GM20431 (cell line): ENCODE data around the gene LDB2.
"Not testable (repeated sequence)": the region's sequence is repeated elsewhere in the genome, so short reads cannot be mapped to it uniquely, and the experiment has no call there.

Experiments used
- in situ Hi-C: fragments of 300-500 bp; cut with MseI, MboI; formaldehyde crosslinking; loops from one replicate; pipeline ENCODE4 v1.15.0; 2020; ENCODE audit warnings: low sequenced_read_pairs; ENCODE audit not compliant: unreplicated experiment

The LDB2 gene

GRCh38 chr4:16897991-16898827 lies at the start of gene LDB2:
LDB2 (minus strand) TSS chr4:16898645.
- in situ Hi-C loops, result no loop called here

DNA sequence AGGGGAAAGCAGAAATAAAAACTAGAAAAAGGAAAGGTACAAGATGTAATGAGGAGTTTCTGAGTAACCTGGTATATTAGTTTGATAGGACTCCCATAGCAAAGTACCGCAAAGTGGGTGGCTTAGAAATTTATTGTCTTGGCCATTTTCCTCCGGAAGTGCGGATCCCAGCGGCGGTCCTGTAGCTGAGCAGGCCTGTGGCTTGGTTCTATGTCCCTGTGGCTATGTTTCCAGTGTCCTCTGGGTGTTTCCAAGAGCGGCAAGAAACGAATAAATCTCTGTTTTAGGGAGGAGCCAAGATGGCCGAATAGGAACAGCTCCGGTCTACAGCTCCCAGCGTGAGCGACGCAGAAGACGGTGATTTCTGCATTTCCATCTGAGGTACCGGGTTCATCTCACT lies 44.0 kb upstream of the LDB2 start:
- in situ Hi-C loops, result no loop called here

- in situ Hi-C loops, result no loop called here
Measured at GRCh38 chr4:16939178-16939577, 40.7 kb upstream of the LDB2 start.

DNA sequence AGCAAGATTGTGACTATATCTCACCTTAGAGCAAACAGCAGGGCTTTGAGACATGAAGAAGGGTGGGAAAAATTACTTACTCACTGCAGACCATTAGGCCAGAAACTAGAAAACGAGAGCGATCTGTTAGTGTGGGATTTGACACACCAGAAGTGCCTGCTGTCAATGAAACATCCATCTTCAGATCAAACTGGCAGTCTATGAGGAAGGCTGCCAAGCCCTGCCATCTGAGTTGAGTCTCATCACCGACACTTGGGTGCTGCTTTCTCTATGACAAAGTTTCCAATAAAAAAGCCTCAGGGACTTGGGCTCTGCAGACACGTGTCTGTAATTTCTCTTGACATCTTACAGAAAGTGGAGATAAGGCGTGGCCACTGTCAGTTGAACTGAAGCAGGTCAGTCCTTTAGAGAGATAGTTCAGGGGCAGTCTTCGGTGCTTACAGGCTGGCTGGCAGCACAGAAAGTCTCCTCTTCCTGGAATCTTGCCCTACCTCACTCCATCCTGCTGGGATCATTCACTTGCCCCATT lies 40.1 kb upstream of the LDB2 start:
- in situ Hi-C loops, result no loop called here

DNA sequence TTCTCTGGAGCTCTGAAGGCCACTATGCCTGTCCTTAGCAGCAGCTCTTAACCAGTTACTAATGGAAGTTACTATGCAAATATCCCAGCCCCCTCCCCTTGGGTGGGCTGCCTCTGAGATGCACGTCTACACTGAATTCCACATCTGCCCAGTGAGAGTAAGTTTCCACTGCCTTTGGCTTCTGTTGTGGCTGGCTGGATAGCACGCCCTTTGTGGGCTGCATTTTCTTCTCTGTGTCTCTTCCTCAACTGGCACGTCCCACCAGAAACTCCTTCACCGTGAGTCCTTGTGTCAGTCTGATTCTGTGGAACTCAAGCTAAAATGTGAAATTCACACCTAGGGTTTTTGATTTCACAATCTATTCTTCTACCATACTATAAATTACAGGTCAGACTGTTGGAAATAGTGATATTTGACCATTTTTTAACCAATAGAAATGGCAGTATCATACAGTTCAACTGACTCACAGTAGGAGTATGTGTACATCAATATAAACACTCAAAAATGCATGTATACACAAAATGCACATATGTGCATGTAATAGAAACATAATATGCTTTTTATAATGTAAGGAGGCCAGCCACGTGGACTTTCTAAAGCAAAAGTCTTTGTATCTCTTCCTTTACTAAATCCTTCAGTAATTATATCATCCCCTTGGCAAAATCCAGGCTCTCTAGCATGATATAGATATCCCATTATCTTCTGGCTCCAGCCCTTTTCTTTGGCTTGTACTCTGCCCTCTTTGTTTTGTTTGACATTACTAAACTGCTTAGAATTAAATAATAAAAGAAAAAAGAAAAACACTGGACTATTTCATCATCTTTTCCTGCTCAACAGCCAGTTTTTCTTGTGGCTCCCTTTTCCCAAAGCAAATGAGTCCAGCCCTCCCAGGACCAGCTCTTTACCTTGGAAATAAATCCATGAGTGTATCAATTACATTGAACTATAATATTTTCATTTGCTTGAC lies 33.2 kb upstream of the LDB2 start:
- in situ Hi-C loops, result no loop called here

GRCh38 chr4:16926214-16926613 lies 27.8 kb upstream of the LDB2 start:
- in situ Hi-C loops, result no loop called here

- in situ Hi-C loops, result not testable (repeated sequence)
Measured at GRCh38 chr4:16918716-16919115, 20.3 kb upstream of the LDB2 start.

DNA sequence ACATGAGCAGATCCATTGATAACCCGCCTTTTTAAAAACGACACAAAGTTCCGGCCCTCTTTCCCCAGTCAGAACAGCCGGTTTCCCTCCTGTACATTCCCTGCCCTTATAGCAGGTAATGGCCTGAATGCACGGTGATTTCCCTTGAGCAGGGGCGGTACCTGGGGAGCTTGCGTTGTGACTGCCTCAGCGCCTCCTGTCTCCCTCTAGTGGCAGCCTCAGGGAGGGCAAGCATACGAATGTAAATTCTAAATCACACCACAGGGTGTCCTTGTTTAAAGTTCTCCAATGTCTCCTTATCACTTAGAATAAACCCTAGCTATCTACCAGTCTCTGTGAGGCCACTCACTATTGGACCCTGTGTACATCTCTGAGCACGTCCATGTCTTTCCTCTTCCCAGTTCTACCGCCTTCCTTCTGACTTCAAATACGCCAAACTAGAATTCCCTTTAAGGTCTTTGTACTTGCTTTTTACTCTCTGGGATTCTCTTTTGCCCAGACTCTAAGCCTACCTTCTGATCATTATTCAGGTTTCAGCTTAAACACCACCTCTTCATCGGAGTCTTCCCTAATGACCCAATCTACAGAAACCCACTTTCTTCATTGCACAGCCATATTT lies 18.4 kb upstream of the LDB2 start:
- in situ Hi-C loops, result no loop called here

DNA sequence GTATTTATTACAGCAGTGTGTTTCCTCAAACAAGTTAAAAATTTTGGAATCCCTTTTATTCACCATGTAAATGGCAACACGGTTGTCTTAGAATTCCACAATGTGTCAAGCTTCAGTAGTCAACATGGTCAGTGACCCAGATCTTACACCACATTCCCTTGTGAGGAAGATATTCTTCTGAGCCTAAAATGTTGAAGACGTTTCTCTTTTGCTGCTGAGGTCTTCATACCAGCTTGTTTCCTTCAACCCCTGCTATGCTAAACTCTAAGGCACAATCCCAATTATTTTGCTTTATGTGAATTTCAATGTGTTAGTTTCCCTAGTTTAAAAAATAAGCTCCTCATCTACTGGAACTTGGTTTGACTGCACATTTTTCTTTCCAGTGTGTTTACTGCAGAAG lies 17.6 kb upstream of the LDB2 start:
- in situ Hi-C loops, result no loop called here

- in situ Hi-C loops, result no loop called here
Measured at GRCh38 chr4:16914208-16914607, 15.8 kb upstream of the LDB2 start.

- in situ Hi-C loops, result no loop called here
Measured at GRCh38 chr4:16912896-16913295, 14.5 kb upstream of the LDB2 start.

- in situ Hi-C loops, result no loop called here
Measured at GRCh38 chr4:16909281-16909680, 10.8 kb upstream of the LDB2 start.

- in situ Hi-C loops, result no loop called here
Measured at GRCh38 chr4:16908377-16909021, 10.1 kb upstream of the LDB2 start.

DNA sequence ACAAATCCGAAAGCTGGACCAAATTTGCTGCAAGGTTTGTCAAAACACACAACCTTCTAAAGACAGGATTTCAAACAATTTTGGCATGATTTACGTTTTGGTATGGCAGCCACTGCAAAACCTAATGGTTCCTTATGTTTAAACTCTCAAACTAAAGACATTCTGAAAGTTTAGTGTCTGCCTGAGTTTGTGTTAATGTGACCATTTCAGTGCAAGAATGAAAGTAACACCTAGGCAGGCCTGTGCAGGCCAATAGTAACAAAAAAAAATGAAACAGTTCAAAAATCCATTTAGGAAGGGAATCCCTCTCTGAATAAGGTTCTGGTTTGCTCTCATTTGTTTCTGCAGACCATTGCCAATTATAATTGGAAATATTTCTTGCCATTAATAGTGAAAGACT lies 1.9 kb upstream of the LDB2 start:
- in situ Hi-C loops, result no loop called here

DNA sequence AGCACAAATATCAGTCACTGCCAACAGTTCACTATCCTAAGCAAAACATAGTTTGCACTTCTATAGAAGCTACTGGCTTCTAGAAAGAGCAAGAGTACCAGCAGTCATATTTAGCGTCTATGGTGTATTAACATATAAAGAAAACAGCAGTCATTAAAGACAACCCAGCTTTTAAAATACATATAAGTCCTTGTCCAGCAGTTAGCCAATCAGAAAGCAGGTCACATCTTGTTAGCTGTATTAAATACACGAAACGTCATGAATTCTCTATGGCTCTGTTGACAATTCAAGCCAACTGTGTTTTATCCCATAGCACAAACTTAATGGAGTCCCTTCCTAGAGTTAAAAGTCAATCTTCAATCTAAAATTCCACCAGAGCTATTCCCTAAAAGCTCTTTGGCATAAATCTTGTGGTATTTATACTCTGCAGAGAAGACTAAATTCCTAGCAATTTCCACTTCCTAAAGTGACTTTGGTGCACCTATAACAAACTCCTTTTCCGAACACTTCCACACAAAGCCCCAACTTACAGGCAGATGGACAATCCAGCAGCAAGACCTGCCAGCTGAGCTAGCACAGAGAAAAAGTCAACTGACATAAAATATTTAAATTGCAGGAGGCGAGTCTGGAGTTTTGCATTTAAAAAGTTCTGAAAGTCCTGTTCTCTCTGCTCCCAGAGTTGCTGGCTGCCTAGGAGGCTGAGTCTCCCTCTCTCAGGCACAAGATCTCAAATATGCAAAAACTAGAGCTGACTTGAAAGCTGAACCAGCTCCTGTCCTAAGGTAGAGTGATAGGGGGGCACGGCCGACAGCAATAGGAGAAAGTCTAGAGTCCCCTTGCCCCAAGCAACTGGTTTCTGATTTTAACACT lies 1.3 kb downstream of the LDB2 start:
- in situ Hi-C loops, result no loop called here

- in situ Hi-C loops, result no loop called here
Measured at GRCh38 chr4:16894406-16894805, 4.0 kb downstream of the LDB2 start.

DNA sequence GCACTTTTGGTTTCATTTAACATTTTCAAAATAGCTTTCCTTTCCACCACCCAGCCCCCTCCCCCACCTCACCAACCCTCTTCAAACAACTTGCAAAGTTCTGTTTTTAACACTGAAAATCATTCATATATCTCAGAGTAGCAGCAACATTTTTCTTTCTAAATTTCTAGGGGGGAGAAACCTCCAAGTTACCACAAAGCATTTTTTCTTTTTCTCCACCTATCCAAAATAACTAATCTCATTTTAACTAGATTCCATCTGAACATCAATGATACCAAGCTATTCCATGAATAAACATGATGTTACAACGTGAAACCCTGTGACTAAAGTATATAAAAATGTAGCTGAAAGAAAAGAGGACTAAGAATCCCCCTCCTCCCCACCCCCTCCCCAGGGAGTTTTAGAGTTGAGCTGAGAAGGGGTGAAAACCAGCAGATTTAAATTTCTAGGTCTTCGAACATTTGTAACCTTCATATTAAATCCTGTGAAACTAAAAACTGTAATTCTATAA lies 5.2 kb downstream of the LDB2 start:
- in situ Hi-C loops, result no loop called here

- in situ Hi-C loops, result no loop called here
Measured at GRCh38 chr4:16890651-16891050, 7.8 kb downstream of the LDB2 start.

GRCh38 chr4:16889945-16890344 lies 8.5 kb downstream of the LDB2 start:
- in situ Hi-C loops, result no loop called here
